GM21825 (cell line): Measurements from ENCODE around the gene C3orf20.

ENCODE experiments used
- ATAC-seq: cut with Tn5 transposase; IDR thresholded peaks from one replicate; pipeline ENCODE4 v1.9.1; 2021; ENCODE audit warnings: mild to moderate bottlenecking, moderate library complexity; ENCODE audit not compliant: unreplicated experiment

Gene C3orf20

GRCh38 chr3:14674841-14675240 lies at the start of gene C3orf20:
TSS of gene C3orf20 (plus strand) at chr3:14675141. CDS start at chr3:14682714, 7,573 bp downstream.
- no peak for ATAC-seq

GRCh38 chr3:14625443-14625842 lies 49.5 kb upstream of the C3orf20 start:
- ATAC-seq, result no peak

GRCh38 chr3:14627815-14628214 lies 47.1 kb upstream of the C3orf20 start:
- ATAC-seq, result no peak

- no peak for ATAC-seq
These were observed 46.5 kb upstream of the C3orf20 start for GRCh38 chr3:14628406-14628805.

GRCh38 chr3:14630404-14631100 lies 44.4 kb upstream of the C3orf20 start:
- no peak for ATAC-seq

- ATAC-seq, result no peak
These were observed 43.8 kb upstream of the C3orf20 start for GRCh38 chr3:14631101-14631497.

- ATAC-seq, result no peak
These were observed 43.1 kb upstream of the C3orf20 start for GRCh38 chr3:14631687-14632441.

- ATAC-seq, result no peak
These were observed 42.5 kb upstream of the C3orf20 start for GRCh38 chr3:14632442-14632930.

GRCh38 chr3:14633417-14633816 lies 41.5 kb upstream of the C3orf20 start:
- no peak for ATAC-seq

- peak; percentile 63 for ATAC-seq
These were observed 41.0 kb upstream of the C3orf20 start for GRCh38 chr3:14633819-14634424.

GRCh38 chr3:14634763-14635400 lies 40.1 kb upstream of the C3orf20 start:
- no peak for ATAC-seq

GRCh38 chr3:14636496-14637087 lies 38.3 kb upstream of the C3orf20 start:
- ATAC-seq, result no peak

- no peak for ATAC-seq
These were observed 34.8 kb upstream of the C3orf20 start for GRCh38 chr3:14640157-14640562.

- no peak for ATAC-seq
These were observed 34.2 kb upstream of the C3orf20 start for GRCh38 chr3:14640734-14641133.

- ATAC-seq, result no peak
These were observed 33.6 kb upstream of the C3orf20 start for GRCh38 chr3:14641346-14641745.

- no peak for ATAC-seq
These were observed 29.5 kb upstream of the C3orf20 start for GRCh38 chr3:14645453-14645852.

- no peak for ATAC-seq
These were observed 28.8 kb upstream of the C3orf20 start for GRCh38 chr3:14646131-14646573.

- ATAC-seq, result no peak
These were observed 28.1 kb upstream of the C3orf20 start for GRCh38 chr3:14646589-14647413.

GRCh38 chr3:14647976-14648955 lies 26.7 kb upstream of the C3orf20 start:
- ATAC-seq, result no peak
